ENCODE results near the gene NRXN3. TPM values are rescaled to one million over a fixed set of nuclear protein-coding genes. Genes with fewer than 3 reads are reported as not detected.

The NRXN3 gene
- polyA plus RNA-seq, 6 donors from 2014 or later, result not detected

GRCh38 chr14:79602742-79603141, 1432.6 kb downstream of the NRXN3 start:
- H3K4me1 Mint-ChIP-seq, result no peaks in the 10 kb centered on the region
- no peaks in the 10 kb centered on the region for H3K36me3 Mint-ChIP-seq

GRCh38 chr14:79605849-79606248, 1435.7 kb downstream of the NRXN3 start:
- Mint-ChIP-seq H3K4me1 (no peaks in the 10 kb centered on the region), H3K9me3 (peaks cover 0 to 3% (median 0%) of the 10 kb centered on the region in 7 donors), H3K36me3 (no peaks in the 10 kb centered on the region), H3K27me3 (no peaks in the 10 kb centered on the region), H3K4me3 (no peak overlapping the region), H3K27ac (no peak overlapping the region)
- DNase-seq, result no peak
- no peak for ATAC-seq (ENCODE audit: low read depth in 2 of 2)

More at GRCh38 chr14:79602742-79603141, 1432.6 kb downstream of the NRXN3 start:
- peaks cover 0 to 5% (median 0%) of the 10 kb centered on the region in 7 donors for H3K9me3 Mint-ChIP-seq
- H3K27ac Mint-ChIP-seq, result no peak overlapping the region
- DNase-seq (no peak), ATAC-seq (ENCODE audit: low read depth in 2 of 2) (no peak)
- no peaks in the 10 kb centered on the region for H3K27me3 Mint-ChIP-seq
- no peak overlapping the region for H3K4me3 Mint-ChIP-seq

- H3K4me3 Mint-ChIP-seq, result no peak overlapping the region
- ATAC-seq (ENCODE audit: low read depth in 2 of 2) (no peak), DNase-seq (no peak)
- H3K27me3 Mint-ChIP-seq, result no peaks in the 10 kb centered on the region
- H3K36me3 Mint-ChIP-seq, result no peaks in the 10 kb centered on the region
- H3K4me1 Mint-ChIP-seq, result no peaks in the 10 kb centered on the region
- no peak overlapping the region for H3K27ac Mint-ChIP-seq
- peaks cover 0 to 3% (median 0%) of the 10 kb centered on the region in 7 donors for H3K9me3 Mint-ChIP-seq
These were observed 1438.3 kb downstream of the NRXN3 start for GRCh38 chr14:79608446-79608845.

- H3K4me3 Mint-ChIP-seq, result no peak overlapping the region
- ATAC-seq (ENCODE audit: low read depth in 2 of 2) (no peak), DNase-seq (no peak)
- no peaks in the 10 kb centered on the region for H3K4me1 Mint-ChIP-seq
- no peak overlapping the region for H3K27ac Mint-ChIP-seq
- no peaks in the 10 kb centered on the region for H3K36me3 Mint-ChIP-seq
- H3K27me3 Mint-ChIP-seq, result no peaks in the 10 kb centered on the region
- peaks cover 0 to 13% (median 7%) of the 10 kb centered on the region in 7 donors for H3K9me3 Mint-ChIP-seq
These were observed 1443.5 kb downstream of the NRXN3 start for GRCh38 chr14:79613625-79614024.

- no peak for ATAC-seq (ENCODE audit: low read depth in 2 of 2)
These were observed 1444.3 kb downstream of the NRXN3 start for GRCh38 chr14:79614448-79614847.

GRCh38 chr14:79627058-79627457, 1456.9 kb downstream of the NRXN3 start:
- DNase-seq (no peak), ATAC-seq (ENCODE audit: low read depth in 2 of 2) (no peak)
- Mint-ChIP-seq H3K27ac (no peak overlapping the region), H3K4me1 (no peaks in the 10 kb centered on the region), H3K4me3 (no peak overlapping the region), H3K27me3 (no peaks in the 10 kb centered on the region), H3K36me3 (no peaks in the 10 kb centered on the region), H3K9me3 (peaks cover 0 to 18% (median 9%) of the 10 kb centered on the region in 7 donors)

More at GRCh38 chr14:79614448-79614847, 1444.3 kb downstream of the NRXN3 start:
- peaks cover 0 to 13% (median 7%) of the 10 kb centered on the region in 7 donors for H3K9me3 Mint-ChIP-seq
- DNase-seq, result no peak
- H3K4me3 Mint-ChIP-seq, result no peak overlapping the region
- no peaks in the 10 kb centered on the region for H3K4me1 Mint-ChIP-seq
- no peaks in the 10 kb centered on the region for H3K36me3 Mint-ChIP-seq
- no peak overlapping the region for H3K27ac Mint-ChIP-seq
- no peaks in the 10 kb centered on the region for H3K27me3 Mint-ChIP-seq

- Mint-ChIP-seq H3K4me1 (no peaks in the 10 kb centered on the region), H3K27ac (no peak overlapping the region), H3K9me3 (peaks cover 0 to 22% (median 11%) of the 10 kb centered on the region in 7 donors), H3K27me3 (no peaks in the 10 kb centered on the region), H3K4me3 (no peak overlapping the region), H3K36me3 (no peaks in the 10 kb centered on the region)
- DNase-seq (no peak), ATAC-seq (ENCODE audit: low read depth in 2 of 2) (no peak)
These were observed 1459.5 kb downstream of the NRXN3 start for GRCh38 chr14:79629411-79630287.

GRCh38 chr14:79630288-79630960, 1460.3 kb downstream of the NRXN3 start:
- H3K27me3 Mint-ChIP-seq, result no peaks in the 10 kb centered on the region
- ATAC-seq (ENCODE audit: low read depth in 2 of 2), result no peak
- no peaks in the 10 kb centered on the region for H3K4me1 Mint-ChIP-seq
- no peaks in the 10 kb centered on the region for H3K36me3 Mint-ChIP-seq
- H3K9me3 Mint-ChIP-seq, result peaks cover 0 to 21% (median 11%) of the 10 kb centered on the region in 7 donors
- no peak for DNase-seq
- H3K4me3 Mint-ChIP-seq, result no peak overlapping the region
- no peak overlapping the region for H3K27ac Mint-ChIP-seq

- H3K4me1 Mint-ChIP-seq, result no peaks in the 10 kb centered on the region
- H3K9me3 Mint-ChIP-seq, result peaks cover 0 to 20% (median 9%) of the 10 kb centered on the region in 7 donors
- DNase-seq (no peak), ATAC-seq (ENCODE audit: low read depth in 2 of 2) (no peak)
- no peaks in the 10 kb centered on the region for H3K36me3 Mint-ChIP-seq
- no peak overlapping the region for H3K27ac Mint-ChIP-seq
- H3K4me3 Mint-ChIP-seq, result no peak overlapping the region
- H3K27me3 Mint-ChIP-seq, result no peaks in the 10 kb centered on the region
These were observed 1461.1 kb downstream of the NRXN3 start for GRCh38 chr14:79631276-79631675.

- DNase-seq (no peak), ATAC-seq (ENCODE audit: low read depth in 2 of 2) (no peak)
- Mint-ChIP-seq H3K27me3 (no peaks in the 10 kb centered on the region), H3K36me3 (no peaks in the 10 kb centered on the region), H3K4me3 (no peak overlapping the region), H3K4me1 (no peaks in the 10 kb centered on the region), H3K9me3 (peaks cover 0 to 10% (median 0%) of the 10 kb centered on the region in 7 donors), H3K27ac (no peak overlapping the region)
These were observed 1468.6 kb downstream of the NRXN3 start for GRCh38 chr14:79638672-79639266.

- H3K36me3 Mint-ChIP-seq, result no peaks in the 10 kb centered on the region
- H3K4me3 Mint-ChIP-seq, result no peak overlapping the region
- no peaks in the 10 kb centered on the region for H3K27me3 Mint-ChIP-seq
- no peaks in the 10 kb centered on the region for H3K4me1 Mint-ChIP-seq
- DNase-seq (no peak), ATAC-seq (ENCODE audit: low read depth in 2 of 2) (no peak)
- H3K27ac Mint-ChIP-seq, result no peak overlapping the region
- H3K9me3 Mint-ChIP-seq, result peaks cover 0 to 10% (median 0%) of the 10 kb centered on the region in 7 donors
These were observed 1469.4 kb downstream of the NRXN3 start for GRCh38 chr14:79639613-79640012.

GRCh38 chr14:79641371-79641770, 1471.2 kb downstream of the NRXN3 start:
- Mint-ChIP-seq H3K4me3 (no peak overlapping the region), H3K27me3 (no peaks in the 10 kb centered on the region), H3K36me3 (no peaks in the 10 kb centered on the region), H3K27ac (no peak overlapping the region), H3K4me1 (no peaks in the 10 kb centered on the region), H3K9me3 (peaks cover 0 to 4% (median 0%) of the 10 kb centered on the region in 7 donors)
- no peak for DNase-seq
- no peak for ATAC-seq (ENCODE audit: low read depth in 2 of 2)

GRCh38 chr14:79643132-79643531, 1473.0 kb downstream of the NRXN3 start:
- H3K4me1 Mint-ChIP-seq, result no peaks in the 10 kb centered on the region
- H3K9me3 Mint-ChIP-seq, result peaks cover 0 to 2% (median 0%) of the 10 kb centered on the region in 7 donors
- no peak overlapping the region for H3K4me3 Mint-ChIP-seq
- no peak overlapping the region for H3K27ac Mint-ChIP-seq
- H3K36me3 Mint-ChIP-seq, result no peaks in the 10 kb centered on the region
- ATAC-seq (ENCODE audit: low read depth in 2 of 2), result no peak
- no peaks in the 10 kb centered on the region for H3K27me3 Mint-ChIP-seq
- DNase-seq, result no peak

Data from naive B cell (primary cell).